ENCODE measurements around the gene R3HCC1L. TPM values are rescaled to one million over a fixed set of nuclear protein-coding genes. Genes with fewer than 3 reads are reported as not detected.

Gene R3HCC1L
- total and polyA plus RNA-seq, 2 of the 4 experiments (the other 2 are of a cell fraction) = 8.3 to 14.7 TPM

DNA sequence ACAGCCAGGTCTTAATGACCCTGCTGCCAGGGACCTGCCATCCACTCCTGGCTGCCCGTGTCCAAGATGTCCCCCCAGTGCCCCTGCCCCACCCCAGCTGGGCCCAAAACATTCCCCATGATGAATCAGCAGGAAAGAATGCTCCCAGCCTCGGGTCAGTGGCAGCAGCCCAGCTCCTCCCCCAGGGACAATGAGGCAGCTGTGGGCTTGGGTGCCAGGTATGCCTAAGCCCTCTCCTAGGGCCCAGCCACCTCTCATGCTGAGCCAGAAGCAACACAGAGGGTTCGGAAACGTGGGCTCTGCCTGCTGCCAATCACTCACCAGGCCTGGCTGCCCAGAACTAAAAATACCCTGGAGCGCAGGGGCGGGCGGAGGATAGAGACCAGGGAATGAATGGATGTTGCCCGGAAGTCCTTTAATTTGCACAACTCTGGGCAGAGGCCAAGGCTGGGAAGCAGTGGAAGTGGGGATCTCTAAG lies 135.0 kb downstream of the R3HCC1L start:
- peak overlapping the region; percentile 64 to 89; a peak in 3 of 4 replicates for H4K8ac ChIP-seq (ENCODE audit: low read depth in 2 of 2, low read length in 2 of 2)
- in situ Hi-C loops (cut with MboI; ENCODE audit: low sequenced_read_pairs) (no loop called here), intact Hi-C loops (cut with micrococcal nuclease) (loop anchor here (2.0 kb wide), 1 partner anchor 39 kb away; no protein-coding TSS in a partner anchor), dilution Hi-C loops (cut with HindIII; ENCODE audit: low sequenced_read_pairs, unreplicated experiment) (no loop called here)
- peak overlapping the region; percentile 38 for H2BK5ac ChIP-seq (ENCODE audit: low read depth, low read length, poor library complexity, severe bottlenecking)
- peak overlapping the region; percentile 62 for H3K14ac ChIP-seq (replicated peaks; ENCODE audit: low read depth, low read length)
- H4K5ac ChIP-seq (ENCODE audit: low read depth, low read length) = peak overlapping the region; percentile 72
- peak; percentile 73 for DNase-seq
- no peaks in the 10 kb centered on the region for H4K20me1 ChIP-seq (ENCODE audit: insufficient read depth, low read length)
- H3K56ac ChIP-seq (ENCODE audit: extremely low read depth, insufficient read depth, low read length) = peak overlapping the region; percentile 26; the same call in 1 of the 2 replicates
- peak overlapping the region; percentile 81 for H3K23ac ChIP-seq (ENCODE audit: low read depth, low read length)
- H3K4ac ChIP-seq (ENCODE audit: low read depth, low read length) = peak overlapping the region; percentile 94
- H3K18ac ChIP-seq (ENCODE audit: low read depth, low read length) = peak overlapping the region; percentile 61
- ATAC-seq (ENCODE audit: low read depth) = peak; percentile 59
- peak overlapping the region; percentile 98 for H4K91ac ChIP-seq (ENCODE audit: insufficient read depth, low read depth, low read length)
- H2BK15ac ChIP-seq (ENCODE audit: low read depth, low read length) = peak overlapping the region; percentile 87; the same call in 2 of the 3 replicates
- H2BK20ac ChIP-seq (ENCODE audit: low read depth, low read length) = peak overlapping the region; percentile 86
- H3K27me3 ChIP-seq (ENCODE audit: control insufficient read depth, insufficient read depth, low read length) = peaks cover 2% of the 10 kb centered on the region; the same call in 1 of the 2 replicates
- H2AK9ac ChIP-seq (replicated peaks; ENCODE audit: low read depth, low read length, poor library complexity) = peak overlapping the region; percentile 97
- H3K9me1 ChIP-seq (ENCODE audit: insufficient read depth, low read length) = peaks cover 15% of the 10 kb centered on the region
- no peak overlapping the region for H3K9ac ChIP-seq (ENCODE audit: low read depth, low read length)
- ChIA-PET CTCF (interaction anchor here (1.0 kb wide), 1 partner anchor 198 kb away, joined by 4 read pairs; no protein-coding TSS in a partner anchor), POLR2A (ENCODE audit: unreplicated experiment) (no interaction called here)
- H3K79me1 ChIP-seq (ENCODE audit: low read depth in 1 of 2, low read length in 2 of 2) = peaks cover 0 to 5% of the 10 kb centered on the region in 2 experiments; a peak in 1 of 4 replicates
- H3K27ac ChIP-seq (ENCODE audit: insufficient read depth, low read length) = no peak overlapping the region
- H2BK120ac ChIP-seq (ENCODE audit: low read depth, low read length) = peak overlapping the region; percentile 93
- H3K4me1 ChIP-seq (ENCODE audit: control insufficient read depth, insufficient read depth, low read length) = peaks cover 22% of the 10 kb centered on the region
- no peaks in the 10 kb centered on the region for H3K9me3 ChIP-seq (ENCODE audit: control insufficient read depth, insufficient read depth, low read length)
- TF ChIP-seq NFE2L2 (IDR thresholded peaks at IDR 0.05; ENCODE audit: low read depth, low read length) = no peak
- TF ChIP-seq, protein P1, sequence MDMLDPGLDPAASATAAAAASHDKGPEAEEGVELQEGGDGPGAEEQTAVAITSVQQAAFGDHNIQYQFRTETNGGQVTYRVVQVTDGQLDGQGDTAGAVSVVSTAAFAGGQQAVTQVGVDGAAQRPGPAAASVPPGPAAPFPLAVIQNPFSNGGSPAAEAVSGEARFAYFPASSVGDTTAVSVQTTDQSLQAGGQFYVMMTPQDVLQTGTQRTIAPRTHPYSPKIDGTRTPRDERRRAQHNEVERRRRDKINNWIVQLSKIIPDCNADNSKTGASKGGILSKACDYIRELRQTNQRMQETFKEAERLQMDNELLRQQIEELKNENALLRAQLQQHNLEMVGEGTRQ (IDR thresholded peaks at IDR 0.05; ENCODE audit: low read depth, low read length) = no peak
- peak; percentile 48; the same call in 1 of the 2 replicates for TF ChIP-seq MAZ (IDR thresholded peaks at IDR 0.05; ENCODE audit: borderline replicate concordance, low read depth, low read length)
- TF ChIP-seq FOS (IDR thresholded peaks at IDR 0.05; ENCODE audit: low read depth, low read length) = 0 out of 2 replicates have a peak, but pooled peaks have one; percentile 23
- no peak for TF ChIP-seq SMC3 (IDR thresholded peaks at IDR 0.05; ENCODE audit: low read depth, low read length)
- TF ChIP-seq RAD21 (IDR thresholded peaks at IDR 0.05; ENCODE audit: low read length) = no peak
- no peak for TF ChIP-seq RCOR1 (IDR thresholded peaks at IDR 0.05; ENCODE audit: insufficient replicate concordance, low read length)
- TF ChIP-seq CEBPB (IDR thresholded peaks at IDR 0.05; ENCODE audit: low read depth, low read length) = no peak
- peak overlapping the region; percentile 89 for H2AFZ ChIP-seq (replicated peaks; ENCODE audit: low read length, poor library complexity)
- peak overlapping the region; percentile 41; the same call in 1 of the 2 replicates for H3K4me2 ChIP-seq (ENCODE audit: low read depth, low read length)
- no TSS peak for BruUV-seq (replicated peaks)
- H2AK5ac ChIP-seq (ENCODE audit: low read depth, low read length) = peak overlapping the region; percentile 89
- 0% methylated on average over 1 of the region's 8 CpGs; no CpG with 5 or more reads in 1 of the 2 experiments for WGBS, 2 experiments (ENCODE audit: extremely low coverage in 2 of 2, insufficient read length in 1 of 2)
- H3K4me3 ChIP-seq (ENCODE audit: insufficient read depth, low read depth, low read length) = no peak overlapping the region
- H3K36me3 ChIP-seq (ENCODE audit: control insufficient read depth, insufficient read depth, low read length) = no peaks in the 10 kb centered on the region
